Retina (tissue), 1 donor: ENCODE results near the gene CENPVL1.
"Not testable (repeated sequence)": the region's sequence is repeated elsewhere in the genome, so short reads cannot be mapped to it uniquely, and the experiment has no call there.

Source experiments
- DNase-seq: peaks from one replicate; pipeline ENCODE4 v3.0.0-alpha.2; 2016

Gene CENPVL1

GRCh38 chrX:51710277-51711164, at the start of gene CENPVL1:
TSS of gene CENPVL1 (plus strand) at chrX:51710512. CDS start at chrX:51710512, 0 bp downstream.
- not testable (repeated sequence) for DNase-seq

GRCh38 chrX:51665981-51666380, 44.3 kb upstream of the CENPVL1 start:
- DNase-seq, result no peak

- DNase-seq, result not testable (repeated sequence)
These were observed 30.5 kb upstream of the CENPVL1 start for GRCh38 chrX:51679689-51680433.

GRCh38 chrX:51681808-51682719, 28.2 kb upstream of the CENPVL1 start:
- DNase-seq, result not testable (repeated sequence)

- DNase-seq, result not testable (repeated sequence)
These were observed 27.6 kb upstream of the CENPVL1 start, which contains the start of gene CENPVL2 for GRCh38 chrX:51682720-51683062. TSS of gene CENPVL2 (minus strand) at chrX:51682831. CDS start at chrX:51682831, 0 bp downstream.

- no peak for DNase-seq
These were observed 16.1 kb upstream of the CENPVL1 start for GRCh38 chrX:51694254-51694653.

- no peak for DNase-seq
These were observed 12.9 kb upstream of the CENPVL1 start for GRCh38 chrX:51697397-51697796.

GRCh38 chrX:51712943-51713647, 2.8 kb downstream of the CENPVL1 start:
- not testable (repeated sequence) for DNase-seq

- no peak for DNase-seq
These were observed 17.9 kb downstream of the CENPVL1 start for GRCh38 chrX:51728202-51728601.

- DNase-seq, result no peak
These were observed 26.8 kb downstream of the CENPVL1 start for GRCh38 chrX:51737091-51737490.

- no peak for DNase-seq
These were observed 32.3 kb downstream of the CENPVL1 start for GRCh38 chrX:51742586-51742985.

- peak; percentile 78 for DNase-seq
These were observed 33.1 kb downstream of the CENPVL1 start, which contains the start of gene GSPT2 for GRCh38 chrX:51743179-51743957. TSS of gene GSPT2 (plus strand) at chrX:51743442. CDS start at chrX:51743627, 185 bp downstream.

- no peak for DNase-seq
These were observed 37.4 kb downstream of the CENPVL1 start for GRCh38 chrX:51747671-51748070.

GRCh38 chrX:51759055-51759839, 48.9 kb downstream of the CENPVL1 start:
- peak; percentile 59 for DNase-seq

- no peak for DNase-seq
These were observed 50.3 kb downstream of the CENPVL1 start for GRCh38 chrX:51760657-51761056.
